ENCODE data around the gene TRIOBP. TPM values are rescaled to one million over a fixed set of nuclear protein-coding genes. Genes with fewer than 3 reads are reported as not detected.

The TRIOBP gene
- total and polyA plus RNA-seq, 7 experiments from 2014 or later: 6.7 to 43.0 (median 22.9) TPM

GRCh38 chr22:37739035-37739434, 42.2 kb downstream of the TRIOBP start:
- intact Hi-C loops (cut with micrococcal nuclease): no loop called here
- no peak for ATAC-seq
- no peaks in the 10 kb centered on the region for H3K27me3 Mint-ChIP-seq
- peaks cover 0 to 10% (median 2%) of the 10 kb centered on the region in 7 donors for H3K4me1 Mint-ChIP-seq
- H3K4me1 ChIP-seq (ENCODE audit: control insufficient read depth in 2 of 2, insufficient read depth in 2 of 2, low read length in 2 of 2): no peaks in the 10 kb centered on the region
- no peaks in the 10 kb centered on the region for H3K27me3 ChIP-seq (ENCODE audit: control insufficient read depth in 2 of 2, insufficient read depth in 2 of 2, low read length in 2 of 2)
- H3K4me3 ChIP-seq (ENCODE audit: low read length): no peak overlapping the region
- H3K4me3 Mint-ChIP-seq: peak overlapping the region in 1 of 10 donors; percentile 43
- no peak for DNase-seq
- peaks cover 0 to 3% (median 0%) of the 10 kb centered on the region in 5 donors for H3K36me3 Mint-ChIP-seq
- peak overlapping the region in 1 of 9 donors; percentile 41 for H3K27ac Mint-ChIP-seq
- H3K27ac ChIP-seq (ENCODE audit: low read depth, low read length): no peak overlapping the region
- H3K9me3 Mint-ChIP-seq: peaks cover 0 to 3% (median 0%) of the 10 kb centered on the region in 11 donors
- ChIA-PET CTCF (no interaction called here), POLR2A (no interaction called here)
- H3K36me3 ChIP-seq (ENCODE audit: control insufficient read depth in 2 of 3, insufficient read depth in 3 of 3, low read length in 3 of 3): no peaks in the 10 kb centered on the region
- H3K9me3 ChIP-seq (ENCODE audit: control insufficient read depth in 2 of 3, low read length in 3 of 3): no peaks in the 10 kb centered on the region

GRCh38 chr22:37739611-37740049, 42.8 kb downstream of the TRIOBP start:
- Mint-ChIP-seq H3K4me3 (no peak overlapping the region), H3K27me3 (no peaks in the 10 kb centered on the region), H3K4me1 (peaks cover 0 to 10% (median 5%) of the 10 kb centered on the region in 7 donors), H3K27ac (peak overlapping the region in 1 of 9 donors; percentile 46), H3K9me3 (peaks cover 0 to 3% (median 0%) of the 10 kb centered on the region in 11 donors), H3K36me3 (peaks cover 0 to 3% (median 0%) of the 10 kb centered on the region in 5 donors)
- DNase-seq: no peak
- Histone ChIP-seq H3K27me3 (ENCODE audit: control insufficient read depth in 2 of 2, insufficient read depth in 2 of 2, low read length in 2 of 2) (no peaks in the 10 kb centered on the region), H3K4me3 (ENCODE audit: low read length) (no peak overlapping the region), H3K27ac (ENCODE audit: low read depth, low read length) (no peak overlapping the region), H3K36me3 (ENCODE audit: control insufficient read depth in 2 of 3, insufficient read depth in 3 of 3, low read length in 3 of 3) (no peaks in the 10 kb centered on the region), H3K9me3 (ENCODE audit: control insufficient read depth in 2 of 3, low read length in 3 of 3) (no peaks in the 10 kb centered on the region), H3K4me1 (ENCODE audit: control insufficient read depth in 2 of 2, insufficient read depth in 2 of 2, low read length in 2 of 2) (no peaks in the 10 kb centered on the region)
- ChIA-PET POLR2A (no interaction called here), CTCF (no interaction called here)
- intact Hi-C loops (cut with micrococcal nuclease): no loop called here
- peak; percentile 78 for ATAC-seq

- Histone ChIP-seq H3K27ac (ENCODE audit: low read depth, low read length) (no peak overlapping the region), H3K9me3 (ENCODE audit: control insufficient read depth in 2 of 3, low read length in 3 of 3) (no peaks in the 10 kb centered on the region), H3K4me1 (ENCODE audit: control insufficient read depth in 2 of 2, insufficient read depth in 2 of 2, low read length in 2 of 2) (peaks cover 5 to 8% of the 10 kb centered on the region in 2 donors), H3K4me3 (ENCODE audit: low read length) (no peak overlapping the region), H3K27me3 (ENCODE audit: control insufficient read depth in 2 of 2, insufficient read depth in 2 of 2, low read length in 2 of 2) (no peaks in the 10 kb centered on the region), H3K36me3 (ENCODE audit: control insufficient read depth in 2 of 3, insufficient read depth in 3 of 3, low read length in 3 of 3) (no peaks in the 10 kb centered on the region)
- CTCF ChIA-PET: no interaction called here
- H3K4me3 Mint-ChIP-seq: no peak overlapping the region
- H3K36me3 Mint-ChIP-seq: peaks cover 0 to 3% (median 0%) of the 10 kb centered on the region in 5 donors
- DNase-seq: no peak
- H3K27ac Mint-ChIP-seq: no peak overlapping the region
- H3K9me3 Mint-ChIP-seq: peaks cover 0 to 3% (median 0%) of the 10 kb centered on the region in 11 donors
- POLR2A ChIA-PET: no interaction called here
- H3K27me3 Mint-ChIP-seq: no peaks in the 10 kb centered on the region
- intact Hi-C loops (cut with micrococcal nuclease): no loop called here
- peaks cover 6 to 18% (median 11%) of the 10 kb centered on the region in 7 donors for H3K4me1 Mint-ChIP-seq
- peak; percentile 24 for ATAC-seq
These were observed 43.8 kb downstream of the TRIOBP start for GRCh38 chr22:37740455-37741311.

GRCh38 chr22:37741312-37741795, 44.5 kb downstream of the TRIOBP start:
- H3K4me1 Mint-ChIP-seq: peaks cover 6 to 18% (median 11%) of the 10 kb centered on the region in 7 donors
- H3K4me1 ChIP-seq (ENCODE audit: control insufficient read depth in 2 of 2, insufficient read depth in 2 of 2, low read length in 2 of 2): peaks cover 5 to 8% of the 10 kb centered on the region in 2 donors
- H3K36me3 ChIP-seq (ENCODE audit: control insufficient read depth in 2 of 3, insufficient read depth in 3 of 3, low read length in 3 of 3): no peaks in the 10 kb centered on the region
- POLR2A ChIA-PET: no interaction called here
- H3K4me3 Mint-ChIP-seq: no peak overlapping the region
- peaks cover 0 to 3% (median 0%) of the 10 kb centered on the region in 5 donors for H3K36me3 Mint-ChIP-seq
- no peaks in the 10 kb centered on the region for H3K27me3 Mint-ChIP-seq
- CTCF ChIA-PET: no interaction called here
- no peak for DNase-seq
- ATAC-seq: no peak
- no peak overlapping the region for H3K27ac ChIP-seq (ENCODE audit: low read depth, low read length)
- no peak overlapping the region for H3K27ac Mint-ChIP-seq
- no peaks in the 10 kb centered on the region for H3K9me3 ChIP-seq (ENCODE audit: control insufficient read depth in 2 of 3, low read length in 3 of 3)
- intact Hi-C loops (cut with micrococcal nuclease): no loop called here
- H3K4me3 ChIP-seq (ENCODE audit: low read length): no peak overlapping the region
- H3K27me3 ChIP-seq (ENCODE audit: control insufficient read depth in 2 of 2, insufficient read depth in 2 of 2, low read length in 2 of 2): no peaks in the 10 kb centered on the region
- H3K9me3 Mint-ChIP-seq: peaks cover 0 to 3% (median 0%) of the 10 kb centered on the region in 11 donors

- intact Hi-C loops (cut with micrococcal nuclease): no loop called here
- Histone ChIP-seq H3K27me3 (ENCODE audit: control insufficient read depth in 2 of 2, insufficient read depth in 2 of 2, low read length in 2 of 2) (no peaks in the 10 kb centered on the region), H3K4me1 (ENCODE audit: control insufficient read depth in 2 of 2, insufficient read depth in 2 of 2, low read length in 2 of 2) (peaks cover 9 to 15% of the 10 kb centered on the region in 2 donors), H3K9me3 (ENCODE audit: control insufficient read depth in 2 of 3, low read length in 3 of 3) (no peaks in the 10 kb centered on the region), H3K4me3 (ENCODE audit: low read length) (no peak overlapping the region), H3K36me3 (ENCODE audit: control insufficient read depth in 2 of 3, insufficient read depth in 3 of 3, low read length in 3 of 3) (no peaks in the 10 kb centered on the region), H3K27ac (ENCODE audit: low read depth, low read length) (no peak overlapping the region)
- POLR2A ChIA-PET: no interaction called here
- no peak for DNase-seq
- Mint-ChIP-seq H3K4me1 (peaks cover 7 to 25% (median 15%) of the 10 kb centered on the region in 7 donors), H3K36me3 (peaks cover 0 to 4% (median 0%) of the 10 kb centered on the region in 5 donors), H3K4me3 (no peak overlapping the region), H3K27me3 (no peaks in the 10 kb centered on the region), H3K9me3 (peaks cover 0 to 3% (median 0%) of the 10 kb centered on the region in 11 donors), H3K27ac (peak overlapping the region in 4 of 9 donors; percentile 2 to 93 (median 48))
- CTCF ChIA-PET: no interaction called here
- ATAC-seq: no peak
These were observed 45.7 kb downstream of the TRIOBP start for GRCh38 chr22:37742376-37743171.

GRCh38 chr22:37744589-37744988, 47.7 kb downstream of the TRIOBP start:
- Mint-ChIP-seq H3K4me1 (peaks cover 13 to 36% (median 26%) of the 10 kb centered on the region in 7 donors), H3K4me3 (peak overlapping the region; percentile 28 to 96 (median 75)), H3K9me3 (peaks cover 0 to 3% (median 0%) of the 10 kb centered on the region in 11 donors), H3K27me3 (no peaks in the 10 kb centered on the region), H3K36me3 (peaks cover 0 to 3% (median 0%) of the 10 kb centered on the region in 5 donors), H3K27ac (peak overlapping the region in 2 of 9 donors; percentile 13 to 67)
- Histone ChIP-seq H3K4me3 (ENCODE audit: low read length) (no peak overlapping the region), H3K9me3 (ENCODE audit: control insufficient read depth in 2 of 3, low read length in 3 of 3) (no peaks in the 10 kb centered on the region), H3K27me3 (ENCODE audit: control insufficient read depth in 2 of 2, insufficient read depth in 2 of 2, low read length in 2 of 2) (no peaks in the 10 kb centered on the region), H3K36me3 (ENCODE audit: control insufficient read depth in 2 of 3, insufficient read depth in 3 of 3, low read length in 3 of 3) (no peaks in the 10 kb centered on the region), H3K27ac (ENCODE audit: low read depth, low read length) (no peak overlapping the region), H3K4me1 (ENCODE audit: control insufficient read depth in 2 of 2, insufficient read depth in 2 of 2, low read length in 2 of 2) (peaks cover 9 to 18% of the 10 kb centered on the region in 2 donors)
- ChIA-PET POLR2A (no interaction called here), CTCF (interaction anchor here (0.7 kb wide), 2 partner anchors 46 to 401 kb away, joined by 3 read pairs; no protein-coding TSS in a partner anchor)
- DNase-seq: no peak
- intact Hi-C loops (cut with micrococcal nuclease): no loop called here
- ATAC-seq: no peak
